ENCODE measurements around the gene GJB5.

The GJB5 gene

DNA sequence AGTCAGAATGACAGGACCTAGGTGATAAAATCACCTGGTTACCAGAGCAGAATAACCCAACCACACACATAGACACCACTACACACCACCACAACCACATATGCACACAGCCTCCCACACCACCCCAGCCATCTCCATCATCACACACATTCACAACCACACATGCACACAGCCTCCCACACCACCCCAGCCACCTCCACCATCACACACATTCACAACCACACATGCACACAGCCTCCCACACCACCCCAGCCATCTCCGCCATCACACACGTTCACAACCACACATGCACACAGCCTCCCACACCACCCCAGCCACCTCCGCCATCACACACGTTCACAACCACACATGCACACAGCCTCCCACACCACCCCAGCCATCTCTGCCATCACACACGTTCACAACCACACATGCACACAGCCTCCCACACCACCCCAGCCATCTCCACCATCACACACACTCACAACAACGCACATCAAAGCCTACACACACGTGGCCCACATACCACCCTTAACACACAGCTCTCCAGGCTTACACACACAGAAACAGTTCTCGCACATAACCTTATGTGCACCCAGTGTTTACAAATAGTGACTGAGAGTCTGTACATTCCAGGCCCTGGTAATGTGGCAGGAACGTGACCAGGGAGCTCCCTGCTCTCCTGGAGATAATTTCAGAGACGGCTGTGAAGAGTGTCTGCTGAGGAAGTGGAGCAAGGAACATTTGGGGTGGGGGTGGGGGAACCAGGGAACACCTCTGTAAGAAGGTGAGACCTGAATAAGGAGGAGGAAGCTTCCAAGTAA lies 22.9 kb downstream of the GJB5 start:
- DNase-seq: no peak

DNA sequence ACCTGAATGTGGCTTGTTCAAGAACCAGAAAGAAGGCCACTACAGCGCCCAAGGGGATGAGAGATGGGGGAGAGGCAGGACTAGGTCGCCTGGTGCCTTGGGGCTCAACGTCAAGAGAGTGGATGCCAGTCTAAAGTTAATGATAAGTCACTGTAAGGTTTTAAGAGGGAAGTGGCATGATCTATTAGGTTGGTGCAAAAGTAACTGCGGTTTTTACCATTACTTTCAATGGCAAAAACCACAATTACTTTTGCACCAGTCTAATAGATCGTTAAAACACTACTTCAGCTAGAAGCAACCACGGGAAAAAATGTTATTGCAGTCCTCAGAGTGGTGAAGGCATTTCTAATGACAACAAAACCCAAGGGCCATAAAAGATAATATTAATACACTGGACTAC lies 23.5 kb downstream of the GJB5 start:
- no peak for DNase-seq

DNA sequence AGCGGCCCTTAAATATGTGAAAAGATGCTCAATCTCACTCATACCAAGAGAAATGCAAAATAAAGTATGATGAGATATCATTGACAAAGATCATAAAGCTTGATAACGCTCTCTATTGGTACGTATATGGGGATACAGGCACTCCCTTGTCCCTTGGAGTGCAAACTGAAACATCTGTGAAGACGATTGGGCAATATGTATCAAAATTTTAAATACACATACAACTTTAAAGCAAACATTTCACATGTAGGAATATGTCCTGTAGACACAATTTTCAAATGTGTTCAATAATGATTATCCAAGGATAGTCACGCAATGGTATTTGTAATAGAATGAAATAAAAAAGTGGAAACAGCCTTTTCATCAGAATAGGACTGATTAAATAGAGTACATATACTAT lies 24.2 kb downstream of the GJB5 start:
- no peak for DNase-seq

DNA sequence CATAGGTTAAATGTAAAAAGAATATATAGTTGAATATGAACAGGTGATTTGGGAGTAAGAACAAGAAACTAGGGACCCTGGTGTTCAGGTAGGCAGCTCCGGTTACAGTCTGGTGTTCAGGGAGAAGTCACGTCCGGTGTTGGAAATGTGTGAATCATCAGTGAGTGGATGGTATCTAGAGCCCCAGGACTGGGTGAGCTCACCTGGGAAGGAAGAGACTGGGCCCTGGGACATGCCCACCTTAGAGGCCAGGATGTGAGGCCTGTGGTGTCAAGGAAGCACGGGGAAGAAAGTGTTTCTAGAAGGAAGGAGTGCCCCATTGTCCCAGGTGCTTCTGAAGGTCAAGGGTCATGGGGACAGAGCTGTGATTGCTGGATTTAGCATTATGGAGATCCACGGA lies 24.7 kb downstream of the GJB5 start:
- DNase-seq: no peak

DNA sequence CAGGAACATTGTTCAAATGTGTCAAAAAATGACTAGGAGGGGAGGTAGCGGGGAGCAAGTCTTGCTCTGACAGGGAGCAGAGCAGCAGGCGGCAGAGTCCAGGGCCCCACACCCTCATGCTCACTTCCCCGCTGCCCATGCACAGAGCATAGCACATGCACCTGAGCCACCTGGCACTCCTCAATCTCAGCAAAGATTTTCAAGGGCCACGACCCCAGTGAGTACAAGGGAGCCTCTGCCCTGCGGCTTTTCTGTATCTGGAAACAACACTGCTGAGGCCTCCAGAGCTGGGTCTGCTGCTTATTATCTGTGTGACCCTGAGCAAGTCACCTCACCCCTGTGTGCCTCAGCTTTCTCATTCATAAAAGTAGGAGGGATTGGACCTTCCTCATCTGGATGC lies 25.1 kb downstream of the GJB5 start:
- no peak for DNase-seq

DNA sequence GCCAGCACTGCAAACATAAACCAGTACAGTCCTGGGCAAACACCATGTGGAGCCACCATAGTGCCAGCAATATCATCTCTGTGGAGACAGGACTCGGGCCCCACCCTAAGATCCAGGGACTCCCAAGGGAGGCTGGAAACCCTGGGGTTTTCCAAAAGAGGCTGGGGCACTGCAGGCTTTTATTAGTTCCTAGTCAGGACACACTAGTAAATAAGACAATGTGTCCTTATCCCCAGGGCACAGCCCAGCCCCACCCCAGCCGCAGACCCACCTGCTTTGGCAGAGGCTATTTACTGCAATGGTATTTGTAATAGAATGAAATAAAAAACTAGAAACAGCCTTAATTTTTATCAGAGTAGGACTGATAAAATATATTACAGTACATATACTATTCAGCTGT lies 25.7 kb downstream of the GJB5 start:
- DNase-seq: no peak

DNA sequence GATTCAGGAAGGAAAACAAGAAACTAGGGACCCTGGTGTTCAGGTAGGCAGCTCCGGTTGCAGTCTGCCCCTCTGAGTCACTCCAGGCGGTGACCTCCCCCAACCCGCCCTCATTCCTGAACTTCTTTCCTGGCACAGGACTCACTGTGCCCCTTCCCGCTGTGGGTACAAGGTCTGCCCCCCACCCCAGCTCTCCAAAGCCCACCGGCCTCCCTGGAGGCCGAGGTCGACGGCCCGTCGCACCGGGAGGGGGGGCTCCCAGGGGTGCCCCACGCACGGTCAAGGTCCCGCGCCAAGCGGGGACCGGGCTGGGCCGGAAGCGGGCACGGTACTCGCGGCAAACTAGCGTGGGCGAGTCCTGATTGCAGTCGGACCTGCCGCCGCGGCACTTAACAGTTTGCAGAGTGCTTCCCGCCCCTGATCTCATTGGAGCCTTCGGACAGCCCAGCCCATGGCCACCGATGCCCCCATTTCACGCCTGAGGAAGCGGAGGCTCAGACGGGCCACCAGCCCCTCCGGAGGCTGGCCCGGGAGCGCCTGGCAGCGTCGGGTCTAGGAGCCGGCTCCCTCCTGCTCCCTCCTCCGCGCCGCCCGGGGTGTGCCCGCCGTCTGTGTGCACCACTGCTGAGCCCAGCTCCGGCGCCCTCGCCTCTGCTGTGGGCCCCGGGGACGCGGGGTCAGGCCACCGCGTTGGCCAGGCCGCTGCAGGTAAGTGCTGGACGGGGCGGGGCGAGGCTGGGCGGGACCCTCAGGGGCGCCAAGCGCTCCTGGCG lies 26.4 kb downstream of the GJB5 start, which contains the start of gene GJB3:
Gene GJB3, plus strand, starts transcription at position 144 of the 773 bp plus-strand sequence. CDS start 3,549 bp downstream, outside the sequence.
- DNase-seq: no peak

DNA sequence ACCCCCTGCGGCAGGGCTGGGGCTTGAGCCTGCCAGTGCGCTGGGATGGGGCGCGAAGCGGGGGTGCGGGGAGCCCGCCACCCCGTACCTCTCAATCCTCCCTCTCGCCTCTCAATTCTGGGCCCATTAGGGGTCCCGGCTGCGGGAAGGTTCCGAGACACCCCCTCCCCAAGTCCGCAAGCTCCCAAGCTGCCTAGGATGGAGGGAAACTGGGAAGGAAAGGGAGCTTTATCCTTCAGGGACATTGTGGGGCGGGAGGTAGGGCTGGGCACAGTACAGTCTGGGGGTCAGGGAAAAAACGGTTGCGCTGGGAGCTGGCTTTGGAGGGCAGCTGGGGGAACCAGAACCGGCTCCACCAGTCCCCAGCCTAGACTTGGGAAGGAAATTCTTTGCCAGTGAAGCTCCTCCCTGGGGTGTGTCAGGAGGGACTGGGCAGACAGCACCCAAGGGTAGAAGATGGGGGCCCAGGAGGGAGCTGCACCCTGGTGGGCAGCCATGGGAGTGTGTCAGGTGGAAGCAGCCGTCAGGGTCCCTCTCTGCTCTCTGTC lies 27.1 kb downstream of the GJB5 start:
- DNase-seq: no peak

DNA sequence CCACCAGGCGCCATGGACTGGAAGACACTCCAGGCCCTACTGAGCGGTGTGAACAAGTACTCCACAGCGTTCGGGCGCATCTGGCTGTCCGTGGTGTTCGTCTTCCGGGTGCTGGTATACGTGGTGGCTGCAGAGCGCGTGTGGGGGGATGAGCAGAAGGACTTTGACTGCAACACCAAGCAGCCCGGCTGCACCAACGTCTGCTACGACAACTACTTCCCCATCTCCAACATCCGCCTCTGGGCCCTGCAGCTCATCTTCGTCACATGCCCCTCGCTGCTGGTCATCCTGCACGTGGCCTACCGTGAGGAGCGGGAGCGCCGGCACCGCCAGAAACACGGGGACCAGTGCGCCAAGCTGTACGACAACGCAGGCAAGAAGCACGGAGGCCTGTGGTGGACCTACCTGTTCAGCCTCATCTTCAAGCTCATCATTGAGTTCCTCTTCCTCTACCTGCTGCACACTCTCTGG lies 29.9 kb downstream of the GJB5 start:
- DNase-seq: no peak

DNA sequence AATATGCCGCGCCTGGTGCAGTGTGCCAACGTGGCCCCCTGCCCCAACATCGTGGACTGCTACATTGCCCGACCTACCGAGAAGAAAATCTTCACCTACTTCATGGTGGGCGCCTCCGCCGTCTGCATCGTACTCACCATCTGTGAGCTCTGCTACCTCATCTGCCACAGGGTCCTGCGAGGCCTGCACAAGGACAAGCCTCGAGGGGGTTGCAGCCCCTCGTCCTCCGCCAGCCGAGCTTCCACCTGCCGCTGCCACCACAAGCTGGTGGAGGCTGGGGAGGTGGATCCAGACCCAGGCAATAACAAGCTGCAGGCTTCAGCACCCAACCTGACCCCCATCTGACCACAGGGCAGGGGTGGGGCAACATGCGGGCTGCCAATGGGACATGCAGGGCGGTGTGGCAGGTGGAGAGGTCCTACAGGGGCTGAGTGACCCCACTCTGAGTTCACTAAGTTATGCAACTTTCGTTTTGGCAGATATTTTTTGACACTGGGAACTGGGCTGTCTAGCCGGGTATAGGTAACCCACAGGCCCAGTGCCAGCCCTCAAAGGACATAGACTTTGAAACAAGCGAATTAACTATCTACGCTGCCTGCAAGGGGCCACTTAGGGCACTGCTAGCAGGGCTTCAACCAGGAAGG lies 30.5 kb downstream of the GJB5 start:
- no peak for DNase-seq

DNA sequence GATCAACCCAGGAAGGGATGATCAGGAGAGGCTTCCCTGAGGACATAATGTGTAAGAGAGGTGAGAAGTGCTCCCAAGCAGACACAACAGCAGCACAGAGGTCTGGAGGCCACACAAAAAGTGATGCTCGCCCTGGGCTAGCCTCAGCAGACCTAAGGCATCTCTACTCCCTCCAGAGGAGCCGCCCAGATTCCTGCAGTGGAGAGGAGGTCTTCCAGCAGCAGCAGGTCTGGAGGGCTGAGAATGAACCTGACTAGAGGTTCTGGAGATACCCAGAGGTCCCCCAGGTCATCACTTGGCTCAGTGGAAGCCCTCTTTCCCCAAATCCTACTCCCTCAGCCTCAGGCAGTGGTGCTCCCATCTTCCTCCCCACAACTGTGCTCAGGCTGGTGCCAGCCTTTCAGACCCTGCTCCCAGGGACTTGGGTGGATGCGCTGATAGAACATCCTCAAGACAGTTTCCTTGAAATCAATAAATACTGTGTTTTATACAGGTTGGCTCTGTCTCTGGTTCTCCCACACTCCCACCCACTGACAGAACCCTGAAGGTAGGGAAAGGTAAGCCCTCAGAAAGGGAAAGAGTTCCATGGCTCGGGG lies 31.1 kb downstream of the GJB5 start:
- no peak for DNase-seq

DNA sequence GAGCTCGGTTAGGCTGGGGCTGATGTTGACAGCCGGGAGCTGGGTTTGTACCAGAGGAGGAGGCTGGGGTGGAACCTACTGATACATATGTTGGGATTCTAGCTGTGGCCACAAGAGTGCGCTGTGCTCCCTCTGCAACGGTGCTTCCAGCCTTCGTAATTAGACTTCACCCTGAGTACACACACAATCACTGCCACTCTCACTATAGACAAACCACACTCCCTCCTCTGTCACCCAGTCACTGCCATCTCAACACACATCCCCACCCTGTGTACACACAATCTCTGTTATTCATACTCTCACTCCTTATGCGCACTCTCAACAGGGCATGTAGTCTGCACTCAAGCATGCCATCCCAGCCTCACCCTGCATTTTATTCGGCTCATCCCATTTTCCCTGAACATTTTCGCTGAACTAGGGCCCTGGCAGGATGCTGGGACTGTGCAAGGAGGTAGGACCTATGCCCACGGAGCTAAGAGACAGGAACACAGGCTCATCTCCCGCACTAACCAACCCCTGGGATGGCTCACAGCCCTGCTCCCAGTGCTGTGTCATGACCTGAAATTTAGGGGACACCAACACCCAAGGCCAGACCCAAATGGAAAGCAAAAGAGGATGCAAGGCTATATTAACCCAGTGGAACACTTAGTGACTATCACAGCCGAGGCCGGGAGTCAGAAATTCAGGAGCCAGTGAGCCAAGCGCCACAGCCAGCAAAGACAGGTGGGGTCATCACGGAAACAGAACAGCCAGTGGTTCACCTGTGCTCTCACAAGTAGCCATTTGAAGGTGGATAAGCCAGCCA lies 31.9 kb downstream of the GJB5 start:
- peak; percentile 58 for DNase-seq

DNA sequence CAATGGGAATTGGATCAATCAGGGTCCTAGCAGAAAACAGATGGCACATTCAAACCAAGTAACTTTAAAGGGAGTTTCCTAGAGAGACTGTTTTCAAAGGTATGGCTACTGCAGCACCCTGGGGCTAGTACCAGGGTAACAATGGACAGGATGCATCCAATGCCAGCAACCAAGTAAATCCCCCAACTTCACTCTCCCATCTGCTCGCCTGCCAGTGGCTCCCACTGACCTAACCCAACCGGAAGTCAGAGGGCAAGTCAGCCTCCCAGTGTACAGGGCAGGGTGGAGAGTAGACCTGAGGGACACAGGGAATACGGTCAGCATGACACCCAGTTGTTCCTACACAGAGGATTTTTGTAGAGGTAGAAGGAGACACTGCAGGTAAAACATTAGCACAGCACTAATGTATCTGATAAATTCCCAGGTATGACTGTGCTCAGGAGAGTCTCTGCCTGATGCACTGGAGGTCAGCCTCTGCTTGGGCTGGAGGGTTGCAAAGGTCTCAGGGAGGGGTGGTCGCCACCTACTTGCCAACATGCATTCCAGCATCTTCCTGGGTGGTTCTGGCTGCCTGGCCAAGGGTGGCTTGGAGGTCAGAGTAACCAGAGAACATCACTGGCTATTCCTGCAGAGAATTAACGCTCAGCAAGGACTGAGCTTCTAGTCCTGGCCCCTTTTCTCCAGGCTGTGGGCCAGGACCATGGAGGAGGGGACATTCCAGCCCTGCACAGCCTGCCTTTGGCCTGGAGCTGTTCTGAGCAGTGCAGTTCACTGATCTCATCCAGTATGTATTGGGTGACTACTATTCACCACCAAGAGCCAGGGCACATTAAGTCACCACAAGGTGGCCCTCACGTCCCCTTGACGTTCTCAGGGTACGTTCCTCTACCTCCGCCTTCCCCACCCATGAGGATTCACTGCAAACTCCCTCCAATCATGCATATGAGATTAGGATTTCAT lies 32.9 kb downstream of the GJB5 start:
- no peak for DNase-seq

DNA sequence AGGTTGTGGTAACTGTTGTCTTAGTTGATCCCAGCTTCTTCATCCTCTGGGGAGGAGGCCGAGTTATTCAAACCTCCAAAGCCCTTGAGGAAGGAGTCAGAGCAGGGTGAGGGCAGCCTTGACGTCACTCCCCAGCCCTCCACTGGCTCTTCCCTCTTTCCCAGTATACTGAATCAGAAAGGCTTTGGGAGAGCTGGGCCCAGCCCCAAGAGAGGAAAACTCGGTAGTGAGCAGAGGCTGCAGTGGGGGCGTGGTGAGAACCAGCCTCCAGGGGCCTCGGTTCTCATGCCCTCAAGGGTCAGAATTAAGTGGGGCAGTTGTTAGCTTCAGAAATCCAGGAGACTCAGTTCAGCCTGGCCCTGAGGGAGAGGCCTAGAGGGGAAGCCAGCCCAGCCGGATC lies 36.1 kb downstream of the GJB5 start:
- no peak for DNase-seq

DNA sequence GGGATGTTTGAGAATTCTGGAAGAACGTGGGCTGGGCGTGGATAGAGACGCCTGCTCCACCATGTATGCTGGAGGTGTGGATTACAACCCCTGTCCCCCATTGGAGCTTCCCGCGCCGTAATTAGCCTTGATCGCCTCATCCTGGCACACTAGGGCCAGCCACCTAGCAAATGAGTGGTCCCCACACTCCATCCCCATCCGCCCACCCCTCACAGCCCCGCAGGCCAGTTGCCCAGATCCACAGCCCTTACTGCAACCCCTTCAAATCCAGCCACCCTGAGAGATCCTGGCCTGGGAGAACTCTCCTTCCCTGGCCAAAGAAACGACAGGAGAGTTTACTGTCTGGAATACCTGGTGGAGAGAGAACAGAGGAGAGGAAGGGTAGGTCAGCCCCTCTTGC lies 37.6 kb downstream of the GJB5 start:
- DNase-seq: no peak

DNA sequence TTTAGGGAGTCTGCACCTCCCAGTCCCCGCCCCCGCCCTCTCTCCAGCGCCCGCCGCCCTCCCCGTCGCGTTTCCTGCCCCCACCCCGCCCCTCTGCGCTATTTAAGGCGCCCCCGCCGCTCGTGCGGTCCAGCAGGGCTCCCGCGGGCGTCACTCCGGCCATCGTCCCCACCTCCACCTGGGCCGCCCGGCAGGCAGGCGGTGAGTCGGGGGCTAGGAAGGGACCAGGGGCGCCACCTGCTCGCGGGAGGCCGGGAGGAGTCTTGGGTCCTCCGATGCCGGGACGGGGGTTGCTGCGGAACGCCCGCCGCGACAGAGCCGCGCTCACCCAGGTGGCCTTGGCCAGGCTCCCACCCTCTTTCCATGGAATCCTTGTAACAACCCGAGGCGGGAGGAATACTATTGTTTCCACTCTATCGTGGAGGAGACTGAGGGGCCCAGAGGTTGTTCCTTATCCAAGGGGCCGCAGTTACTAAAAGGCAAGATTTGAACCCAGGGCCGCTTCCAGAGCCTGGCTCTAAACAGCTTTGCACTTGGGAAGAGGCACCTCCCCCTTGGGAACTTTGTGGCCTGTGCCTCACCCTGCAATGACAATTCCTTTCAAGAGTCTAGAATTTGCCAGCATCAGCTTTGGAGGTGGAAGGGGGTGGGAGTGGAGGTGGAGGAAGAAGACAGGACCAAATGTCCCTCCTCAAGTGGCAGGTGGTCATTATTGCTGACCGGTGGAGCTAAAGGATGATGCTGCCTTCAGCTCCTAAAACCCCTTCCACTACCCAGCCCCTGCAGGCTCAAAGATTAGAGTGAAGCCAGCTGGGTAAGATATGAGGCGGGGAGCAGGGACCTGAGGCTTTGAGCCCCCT lies 38.3 kb downstream of the GJB5 start, which contains the start of gene GJA4:
Gene GJA4, plus strand, starts transcription at position 132 of the 860 bp plus-strand sequence. CDS start 1,215 bp downstream, outside the sequence.
- no peak for DNase-seq

DNA sequence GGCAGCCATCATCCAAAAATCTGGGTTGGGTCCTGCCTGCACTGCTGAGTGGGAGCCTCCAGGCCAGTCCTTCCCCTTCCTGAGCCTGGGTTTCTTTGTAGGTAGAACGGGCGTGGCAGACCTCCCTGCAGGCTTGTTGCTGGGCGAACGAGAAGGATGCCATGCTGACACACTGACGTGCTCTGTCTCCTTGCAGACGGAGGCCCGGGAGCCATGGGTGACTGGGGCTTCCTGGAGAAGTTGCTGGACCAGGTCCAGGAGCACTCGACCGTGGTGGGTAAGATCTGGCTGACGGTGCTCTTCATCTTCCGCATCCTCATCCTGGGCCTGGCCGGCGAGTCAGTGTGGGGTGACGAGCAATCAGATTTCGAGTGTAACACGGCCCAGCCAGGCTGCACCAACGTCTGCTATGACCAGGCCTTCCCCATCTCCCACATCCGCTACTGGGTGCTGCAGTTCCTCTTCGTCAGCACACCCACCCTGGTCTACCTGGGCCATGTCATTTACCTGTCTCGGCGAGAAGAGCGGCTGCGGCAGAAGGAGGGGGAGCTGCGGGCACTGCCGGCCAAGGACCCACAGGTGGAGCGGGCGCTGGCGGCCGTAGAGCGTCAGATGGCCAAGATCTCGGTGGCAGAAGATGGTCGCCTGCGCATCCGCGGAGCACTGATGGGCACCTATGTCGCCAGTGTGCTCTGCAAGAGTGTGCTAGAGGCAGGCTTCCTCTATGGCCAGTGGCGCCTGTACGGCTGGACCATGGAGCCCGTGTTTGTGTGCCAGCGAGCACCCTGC lies 39.3 kb downstream of the GJB5 start:
- DNase-seq: no peak

DNA sequence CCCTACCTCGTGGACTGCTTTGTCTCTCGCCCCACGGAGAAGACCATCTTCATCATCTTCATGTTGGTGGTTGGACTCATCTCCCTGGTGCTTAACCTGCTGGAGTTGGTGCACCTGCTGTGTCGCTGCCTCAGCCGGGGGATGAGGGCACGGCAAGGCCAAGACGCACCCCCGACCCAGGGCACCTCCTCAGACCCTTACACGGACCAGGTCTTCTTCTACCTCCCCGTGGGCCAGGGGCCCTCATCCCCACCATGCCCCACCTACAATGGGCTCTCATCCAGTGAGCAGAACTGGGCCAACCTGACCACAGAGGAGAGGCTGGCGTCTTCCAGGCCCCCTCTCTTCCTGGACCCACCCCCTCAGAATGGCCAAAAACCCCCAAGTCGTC lies 39.9 kb downstream of the GJB5 start:
- no peak for DNase-seq

DNA sequence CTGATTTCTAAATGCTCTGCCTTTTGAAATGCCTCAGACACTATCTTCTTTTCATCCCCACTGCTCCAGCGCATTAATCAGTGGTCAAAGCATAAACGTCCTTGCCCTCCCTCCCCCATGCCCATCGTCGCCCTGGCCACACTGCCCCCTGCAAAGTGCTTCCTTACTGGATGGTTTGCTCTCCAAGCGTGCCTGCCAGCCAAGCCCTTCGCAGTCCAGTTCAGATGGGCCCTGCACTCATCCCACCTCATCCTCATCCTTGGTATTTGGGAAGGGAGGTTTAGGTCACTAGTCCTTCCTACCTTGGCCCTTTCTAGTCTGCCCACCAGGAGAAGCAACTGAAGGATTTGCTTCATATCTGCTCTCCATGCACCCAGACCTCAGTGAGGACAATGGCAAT lies 41.1 kb downstream of the GJB5 start:
- no peak for DNase-seq
